Hepatocyte (in vitro differentiated cells): ENCODE data around the gene GIMAP8. TPM values are rescaled to one million over a fixed set of nuclear protein-coding genes. Genes with fewer than 3 reads are reported as not detected.

Source experiments
- DNase-seq: peaks from one replicate; pipeline ENCODE4 v3.0.0-alpha.2; 2016; ENCODE audit warnings: low spot score
- H2AFZ ChIP-seq: fragments of 200-600 bp; sonication (generic); 2 replicates; pipeline ENCODE4 v1.6.0; 2016; ENCODE audit warnings: antibody characterized with exemption, mild to moderate bottlenecking
- H3K27ac ChIP-seq: fragments of 200-600 bp; sonication (generic); 2 replicates; pipeline ENCODE4 v1.5.1; 2016; ENCODE audit warnings: mild to moderate bottlenecking
- H3K27me3 ChIP-seq: fragments of 200-600 bp; sonication (generic); 2 replicates; pipeline ENCODE4 v1.6.1; 2016
- H3K36me3 ChIP-seq: fragments of 200-600 bp; sonication (generic); replicated peaks from 2 replicates; pipeline ENCODE4 v1.5.1; 2016; ENCODE audit warnings: low read depth; ENCODE audit not compliant: insufficient read depth
- H3K4me1 ChIP-seq: fragments of 200-600 bp; sonication (generic); 2 replicates; pipeline ENCODE4 v1.5.1; 2016; ENCODE audit warnings: mild to moderate bottlenecking, moderate library complexity; ENCODE audit not compliant: insufficient read depth
- H3K4me2 ChIP-seq: fragments of 200-600 bp; sonication (generic); 2 replicates; pipeline ENCODE4 v1.6.0; 2016
- H3K4me3 ChIP-seq: fragments of 200-600 bp; sonication (generic); 2 replicates; pipeline ENCODE4 v1.5.1; 2016; ENCODE audit warnings: mild to moderate bottlenecking
- H3K79me2 ChIP-seq: fragments of 200-600 bp; sonication (generic); 2 replicates; pipeline ENCODE4 v1.6.0; 2017; ENCODE audit warnings: mild to moderate bottlenecking
- H3K9me2 ChIP-seq: fragments of 200-600 bp; sonication (generic); replicated peaks from 2 replicates; pipeline ENCODE4 v1.6.0; 2017; ENCODE audit warnings: mild to moderate bottlenecking; ENCODE audit not compliant: insufficient read depth
- H3K9me3 ChIP-seq: fragments of 200-600 bp; sonication (generic); 2 replicates; pipeline ENCODE4 v1.5.1; 2016; ENCODE audit warnings: low read depth, mild to moderate bottlenecking
- H4K20me1 ChIP-seq: fragments of 200-600 bp; sonication (generic); 2 replicates; pipeline ENCODE4 v1.6.0; 2016; ENCODE audit warnings: mild to moderate bottlenecking; ENCODE audit not compliant: insufficient read depth, poor library complexity, severe bottlenecking
- CTCF ChIP-seq: fragments of 200-600 bp; sonication (generic); IDR thresholded peaks from 2 replicates; pipeline ENCODE4 v1.5.1; 2016; ENCODE audit warnings: antibody characterized with exemption, mild to moderate bottlenecking; ENCODE audit not compliant: poor library complexity
- EZH2 ChIP-seq: fragments of 200-600 bp; sonication (generic); IDR thresholded peaks from 2 replicates; pipeline ENCODE4 v1.6.1; 2016; ENCODE audit warnings: antibody characterized with exemption, mild to moderate bottlenecking, borderline replicate concordance
- EZH2phosphoT487 ChIP-seq: fragments of 200-600 bp; sonication (generic); IDR thresholded peaks from one replicate; pipeline ENCODE4 v1.6.1; 2018; ENCODE audit warnings: antibody characterized with exemption, mild to moderate bottlenecking, low read depth, moderate library complexity; ENCODE audit not compliant: unreplicated experiment, severe bottlenecking
- WGBS: methylation state at CpG from one replicate; pipeline ENCODE4 v1.1.6; 2016; ENCODE audit warnings: low lambda C conversion rate; ENCODE audit errors: missing lambda C conversion rate; 5-methylcytosine and 5-hydroxymethylcytosine counted together
- polyA plus RNA-seq: library from polyadenylated mRNA; unstranded; fragments of >200 nt; fragmentation: Nextera tagmentation; extraction: Ambion mirVana; gene quantifications from 2 replicates; pipeline ENCODE4 v1.2.1, GENCODE V29; 2016
- total RNA-seq: library from RNA; depleted of rRNA; stranded (reverse); fragments of >200 nt; gene quantifications from 2 replicates; pipeline ENCODE4 v1.2.3, GENCODE V29; 2014

GIMAP8 gene
- total and polyA plus RNA-seq, 2 experiments from 2014 or later: 0.10 TPM; not detected in 1

GRCh38 chr7:150406312-150406566 lies 44.2 kb upstream of the GIMAP8 start:
- Histone ChIP-seq H3K36me3 (no peaks in the 10 kb centered on the region), H3K9me3 (no peaks in the 10 kb centered on the region), H3K4me2 (peak overlapping the region; percentile 94), H3K79me2 (peaks cover 2% of the 10 kb centered on the region), H3K4me3 (no peak overlapping the region), H2AFZ (no peak overlapping the region), H3K27ac (peak overlapping the region; percentile 96), H4K20me1 (no peaks in the 10 kb centered on the region), H3K4me1 (peaks cover 35% of the 10 kb centered on the region), H3K27me3 (no peaks in the 10 kb centered on the region), H3K9me2 (no peaks in the 10 kb centered on the region)
- TF ChIP-seq EZH2: no peak
- TF ChIP-seq CTCF: no peak
- no peak for TF ChIP-seq EZH2phosphoT487
- WGBS: 29% methylated on average over 2 of the region's 2 CpGs
- no peak for DNase-seq

DNA sequence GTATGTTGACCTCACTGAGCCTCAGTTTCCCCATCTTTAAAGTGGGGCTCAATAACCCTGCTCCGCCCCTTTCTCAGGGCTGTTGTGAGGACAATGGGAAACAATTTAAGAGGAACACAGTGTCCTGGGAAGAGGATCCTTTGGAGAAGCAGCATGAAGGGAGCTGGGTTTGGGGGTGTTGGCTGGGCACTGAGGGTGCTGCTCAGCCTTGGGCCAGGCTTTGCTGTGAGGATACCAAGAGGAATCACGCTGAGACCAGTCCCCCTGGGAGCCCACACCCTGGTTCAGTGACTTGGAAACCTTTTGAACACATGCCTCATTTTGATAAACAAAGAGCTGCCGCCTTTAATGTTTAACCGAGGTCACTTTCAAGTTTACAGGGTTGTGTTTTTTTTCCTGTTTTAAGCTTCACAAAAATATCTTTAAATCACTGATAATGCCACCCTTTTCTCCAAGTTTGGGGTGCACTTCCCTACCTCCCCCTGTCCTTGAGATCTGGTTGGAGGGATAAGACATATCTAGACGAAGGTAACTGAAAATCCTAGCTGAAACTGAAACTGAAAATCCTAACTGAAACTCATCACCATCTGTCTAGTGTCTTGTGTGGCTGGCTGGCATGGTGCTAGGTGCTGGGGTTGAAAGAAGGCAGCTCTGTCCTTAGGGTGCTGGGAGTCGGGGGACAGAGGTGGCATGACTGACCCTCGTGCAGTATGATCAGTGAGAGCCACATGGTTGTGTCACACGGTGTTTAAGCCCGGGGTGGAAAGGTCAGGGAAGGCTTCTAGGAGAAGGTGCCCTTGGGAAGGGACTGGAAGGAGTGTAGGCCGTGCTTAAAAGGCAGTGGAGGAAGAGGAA lies 43.6 kb upstream of the GIMAP8 start:
- Histone ChIP-seq H3K4me2 (peak overlapping the region; percentile 94), H3K9me3 (no peaks in the 10 kb centered on the region), H3K4me3 (no peak overlapping the region), H3K27me3 (no peaks in the 10 kb centered on the region), H3K27ac (peak overlapping the region; percentile 96), H3K9me2 (no peaks in the 10 kb centered on the region), H2AFZ (no peak overlapping the region), H3K36me3 (no peaks in the 10 kb centered on the region), H4K20me1 (no peaks in the 10 kb centered on the region), H3K79me2 (peaks cover 2% of the 10 kb centered on the region), H3K4me1 (peaks cover 35% of the 10 kb centered on the region)
- DNase-seq: peak; percentile 39
- no peak for TF ChIP-seq EZH2
- TF ChIP-seq EZH2phosphoT487: no peak
- no peak for TF ChIP-seq CTCF
- WGBS: 35% methylated on average over 10 of the region's 10 CpGs

- peak overlapping the region; percentile 96 for H3K27ac ChIP-seq
- no peak for TF ChIP-seq EZH2phosphoT487
- TF ChIP-seq CTCF: no peak
- no peak for TF ChIP-seq EZH2
- no peaks in the 10 kb centered on the region for H4K20me1 ChIP-seq
- H3K4me1 ChIP-seq: peaks cover 35% of the 10 kb centered on the region
- H3K4me2 ChIP-seq: no peak overlapping the region
- H2AFZ ChIP-seq: no peak overlapping the region
- no peaks in the 10 kb centered on the region for H3K9me2 ChIP-seq
- 98% methylated on average over 61 of the region's 91 CpGs for WGBS
- no peaks in the 10 kb centered on the region for H3K9me3 ChIP-seq
- H3K4me3 ChIP-seq: no peak overlapping the region
- no peaks in the 10 kb centered on the region for H3K27me3 ChIP-seq
- peaks cover 2% of the 10 kb centered on the region for H3K79me2 ChIP-seq
- no peaks in the 10 kb centered on the region for H3K36me3 ChIP-seq
- DNase-seq: peak; percentile 6
Observed at GRCh38 chr7:150407588-150408392, 42.6 kb upstream of the GIMAP8 start.
